Measurements from ENCODE around the gene ECE1. TPM values are rescaled to one million over a fixed set of nuclear protein-coding genes. Genes with fewer than 3 reads are reported as not detected.

The ECE1 gene
- total and polyA plus RNA-seq, 10 donors, result 17.2 to 142 (median 105) TPM

DNA sequence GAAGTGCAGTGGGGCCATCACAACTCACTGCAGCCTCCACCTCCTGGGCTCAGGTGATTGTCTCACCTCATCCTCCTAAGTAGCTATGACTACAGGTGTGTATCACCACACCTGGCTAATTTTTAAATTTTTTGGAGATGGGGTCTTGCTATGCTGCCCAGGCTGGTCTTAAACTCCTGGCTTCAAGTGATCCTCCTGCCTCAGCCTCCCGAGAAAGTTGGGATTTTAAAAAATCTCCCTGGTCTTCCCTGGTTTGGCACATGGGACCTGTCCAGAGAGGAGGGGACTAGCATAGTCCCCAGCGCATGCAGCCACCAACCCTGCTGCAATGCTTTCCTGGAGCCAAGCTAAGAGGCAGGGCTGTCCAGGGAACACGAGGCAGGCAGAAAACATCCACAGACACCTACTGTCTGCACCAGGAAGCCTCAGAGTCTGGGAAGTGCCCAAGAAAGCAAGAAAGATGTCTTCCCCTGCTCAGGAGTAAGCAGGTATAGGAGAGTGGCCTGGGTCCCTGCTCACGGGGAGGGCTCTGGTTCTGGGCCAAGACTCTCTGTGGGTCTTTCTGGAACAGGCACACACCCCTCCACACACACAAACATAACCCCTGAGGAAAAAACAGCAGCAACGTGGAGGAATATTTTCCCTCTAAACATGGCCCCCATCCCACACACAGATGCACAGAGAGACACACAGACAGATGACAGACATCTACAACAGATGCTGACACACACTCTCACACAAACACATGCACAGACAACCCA is 30.8 kb downstream of the ECE1 start:
- TF ChIP-seq CTCF (IDR thresholded peaks at IDR 0.05 in 8 of 11, conservative IDR thresholded peaks at IDR 0.05 in 3 of 11), result no peak
- TF ChIP-seq POLR2A (IDR thresholded peaks at IDR 0.05), result no peak
- TF ChIP-seq POLR2AphosphoS5 (IDR thresholded peaks at IDR 0.05), result no peak
- Histone ChIP-seq H3K27me3 (replicated peaks in 1 of 7) (no peaks in the 10 kb centered on the region), H3K9me3 (no peaks in the 10 kb centered on the region), H3K27ac (peak overlapping the region in 2 of 8 donors; percentile 86 to 89), H3K4me3 (no peak overlapping the region), H3K4me1 (peaks cover 19 to 59% (median 39%) of the 10 kb centered on the region in 6 donors), H3K36me3 (peaks cover 4 to 95% (median 67%) of the 10 kb centered on the region in 6 donors)
- intact Hi-C loops (cut with DNase I; ENCODE audit: low total_unique reads), result loop anchor here (5.0 kb wide), 1 partner anchor 78 kb away; no protein-coding TSS in a partner anchor
- 75 to 88% (median 82%) methylated on average over 3 to 5 of the region's 5 CpGs for WGBS, 5 donors
- no peak for DNase-seq

- Histone ChIP-seq H3K27ac (peak overlapping the region in 2 of 8 donors; percentile 10 to 37), H3K4me1 (peaks cover 24 to 59% (median 44%) of the 10 kb centered on the region in 6 donors), H3K36me3 (peaks cover 4 to 95% (median 69%) of the 10 kb centered on the region in 6 donors), H3K4me3 (no peak overlapping the region), H3K27me3 (replicated peaks in 1 of 7) (no peaks in the 10 kb centered on the region), H3K9me3 (no peaks in the 10 kb centered on the region)
- intact Hi-C loops (cut with DNase I; ENCODE audit: low total_unique reads), result no loop called here
- TF ChIP-seq CTCF (IDR thresholded peaks at IDR 0.05 in 8 of 11, conservative IDR thresholded peaks at IDR 0.05 in 3 of 11), result no peak
- peak in 1 of 3 donors; percentile 16 for TF ChIP-seq POLR2AphosphoS5 (IDR thresholded peaks at IDR 0.05)
- DNase-seq, result no peak
- WGBS, 5 donors, result 86 to 91% (median 89%) methylated on average over 15 to 22 of the region's 22 CpGs
Measured at GRCh38 chr1:21258331-21259134, 31.7 kb downstream of the ECE1 start.

GRCh38 chr1:21257431-21258135 is 32.7 kb downstream of the ECE1 start:
- Histone ChIP-seq H3K36me3 (peaks cover 4 to 95% (median 71%) of the 10 kb centered on the region in 6 donors), H3K4me1 (peaks cover 19 to 50% (median 36%) of the 10 kb centered on the region in 6 donors), H3K9me3 (no peaks in the 10 kb centered on the region), H3K27ac (peak overlapping the region in 2 of 8 donors; percentile 10 to 37), H3K27me3 (replicated peaks in 1 of 7) (no peaks in the 10 kb centered on the region), H3K4me3 (no peak overlapping the region)
- 86 to 96% (median 90%) methylated on average over 12 to 13 of the region's 13 CpGs for WGBS, 5 donors
- intact Hi-C loops (cut with DNase I; ENCODE audit: low total_unique reads), result no loop called here
- no peak for DNase-seq
- TF ChIP-seq POLR2AphosphoS5 (IDR thresholded peaks at IDR 0.05) (peak in 1 of 3 donors; percentile 22), CTCF (IDR thresholded peaks at IDR 0.05 in 8 of 11, conservative IDR thresholded peaks at IDR 0.05 in 3 of 11) (no peak), POLR2A (IDR thresholded peaks at IDR 0.05) (no peak)

Measured in spleen (tissue), 11 donors.